ENCODE data around the gene NTN5. TPM values are rescaled to one million over a fixed set of nuclear protein-coding genes. Genes with fewer than 3 reads are reported as not detected.

The NTN5 gene
- total and polyA plus RNA-seq, 2 of the 4 experiments (the other 2 are of a cell fraction) = 0.19 TPM; not detected in 1

DNA sequence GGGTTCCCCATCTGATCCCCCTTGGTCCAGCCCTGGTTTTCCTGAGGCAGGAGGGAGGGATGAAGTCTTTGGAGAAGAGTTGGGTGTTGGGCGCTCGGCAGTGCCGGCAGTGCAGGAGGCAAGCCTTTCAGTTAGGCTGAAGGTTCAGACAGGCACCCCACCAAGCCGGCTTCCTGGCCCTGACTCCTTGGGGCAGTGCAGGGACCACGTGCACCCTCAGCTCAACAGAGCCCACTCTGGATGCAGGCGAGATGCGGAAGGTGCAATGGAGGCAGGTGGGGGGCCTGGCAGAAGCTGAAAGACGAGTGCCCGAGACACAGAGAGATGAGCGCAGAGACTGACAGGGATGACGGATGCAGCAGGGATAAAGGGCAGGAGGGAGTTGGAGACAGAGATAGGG, 35.7 kb upstream of the NTN5 start:
- POLR2A ChIA-PET (ENCODE audit: unreplicated experiment) = no interaction called here
- no peak overlapping the region for H3K14ac ChIP-seq (replicated peaks; ENCODE audit: low read depth, low read length)

More for the DNA sequence above, 35.7 kb upstream of the NTN5 start:
- H2BK5ac ChIP-seq (ENCODE audit: low read depth, low read length, poor library complexity, severe bottlenecking) = no peak overlapping the region
- no peak overlapping the region for H3K56ac ChIP-seq (ENCODE audit: extremely low read depth, insufficient read depth, low read length)
- peaks cover 4% of the 10 kb centered on the region for H3K36me3 ChIP-seq (ENCODE audit: control insufficient read depth, insufficient read depth, low read length)
- BruUV-seq (replicated peaks) = no TSS peak
- no peak overlapping the region for H4K8ac ChIP-seq (ENCODE audit: low read depth in 2 of 2, low read length in 2 of 2)
- no peak overlapping the region for H2BK120ac ChIP-seq (ENCODE audit: low read depth, low read length)
- H3K9me3 ChIP-seq (ENCODE audit: control insufficient read depth, insufficient read depth, low read length) = no peaks in the 10 kb centered on the region
- no peak overlapping the region for H3K9ac ChIP-seq (ENCODE audit: low read depth, low read length)
- H3K79me1 ChIP-seq (ENCODE audit: low read depth in 1 of 2, low read length in 2 of 2) = peaks cover 2 to 9% of the 10 kb centered on the region in 2 experiments; a peak in 3 of 4 replicates
- dilution Hi-C loops (cut with HindIII; ENCODE audit: low sequenced_read_pairs, unreplicated experiment) (no loop called here), intact Hi-C loops (cut with micrococcal nuclease) (no loop called here), in situ Hi-C loops (cut with MboI; ENCODE audit: low sequenced_read_pairs) (no loop called here)
- H4K5ac ChIP-seq (ENCODE audit: low read depth, low read length) = no peak overlapping the region
- DNase-seq = no peak
- no peaks in the 10 kb centered on the region for H3K27me3 ChIP-seq (ENCODE audit: control insufficient read depth, insufficient read depth, low read length)
- H3K4ac ChIP-seq (ENCODE audit: low read depth, low read length) = no peak overlapping the region
- no peak overlapping the region for H2BK20ac ChIP-seq (ENCODE audit: low read depth, low read length)
- CTCF ChIA-PET = no interaction called here
- no peak overlapping the region for H2AK5ac ChIP-seq (ENCODE audit: low read depth, low read length)
- no peak overlapping the region for H3K23ac ChIP-seq (ENCODE audit: low read depth, low read length)
- no peaks in the 10 kb centered on the region for H3K9me1 ChIP-seq (ENCODE audit: insufficient read depth, low read length)
- no peak overlapping the region for H3K4me3 ChIP-seq (ENCODE audit: insufficient read depth, low read depth, low read length)
- 27% methylated on average over 10 of the region's 11 CpGs; no CpG with 5 or more reads in 1 of the 2 experiments for WGBS, 2 experiments (ENCODE audit: extremely low coverage in 2 of 2, insufficient read length in 1 of 2)
- peaks cover 5% of the 10 kb centered on the region; the same call in 1 of the 2 replicates for H3K4me1 ChIP-seq (ENCODE audit: control insufficient read depth, insufficient read depth, low read length)
- no peak overlapping the region for H3K27ac ChIP-seq (ENCODE audit: insufficient read depth, low read length)
- no peak for ATAC-seq (ENCODE audit: low read depth)
- no peak overlapping the region for H2BK15ac ChIP-seq (ENCODE audit: low read depth, low read length)
- no peaks in the 10 kb centered on the region for H4K20me1 ChIP-seq (ENCODE audit: insufficient read depth, low read length)
- no peak overlapping the region for H4K91ac ChIP-seq (ENCODE audit: insufficient read depth, low read depth, low read length)
- H3K4me2 ChIP-seq (ENCODE audit: low read depth, low read length) = no peak overlapping the region
- no peak for TF ChIP-seq RFX5 (IDR thresholded peaks at IDR 0.05; ENCODE audit: low read depth, low read length)
- TF ChIP-seq CHD1 (IDR thresholded peaks at IDR 0.05; ENCODE audit: low read depth, low read length) = no peak
- TF ChIP-seq RAD21 (IDR thresholded peaks at IDR 0.05; ENCODE audit: low read length) = no peak
- no peak for TF ChIP-seq FOS (IDR thresholded peaks at IDR 0.05; ENCODE audit: low read depth, low read length)
- peak overlapping the region; percentile 33 for H2AK9ac ChIP-seq (replicated peaks; ENCODE audit: low read depth, low read length, poor library complexity)
- H2AFZ ChIP-seq (replicated peaks; ENCODE audit: low read length, poor library complexity) = no peak overlapping the region
- H3K18ac ChIP-seq (ENCODE audit: low read depth, low read length) = no peak overlapping the region

All from IMR-90 (cell line).